ENCODE data around the gene RMND1. TPM values are rescaled to one million over a fixed set of nuclear protein-coding genes. Genes with fewer than 3 reads are reported as not detected.
A peak's percentile ranks its signal among the peaks of the same experiment; 100 is the strongest.

The RMND1 gene
- total and polyA plus RNA-seq, 2 of the 13 experiments (the other 11 are each of a cell fraction or from before 2014, with no cell fraction given): 34.0 to 72.5 TPM

- TF ChIP-seq ISX (CRISPR knock-in tag; conservative IDR thresholded peaks at IDR 0.05): no peak
- no peak for TF ChIP-seq ZNF562 (CRISPR knock-in tag; IDR thresholded peaks at IDR 0.05; ENCODE audit: borderline replicate concordance)
- peak; percentile 97 for TF ChIP-seq AGO1 (IDR thresholded peaks at IDR 0.05; ENCODE audit: low read depth, low read length, poor library complexity, severe bottlenecking)
- TF ChIP-seq ZBTB49 (CRISPR knock-in tag; IDR thresholded peaks at IDR 0.05; ENCODE audit: borderline replicate concordance): no peak
- no peak; the same call in 1 of the 2 replicates for TF ChIP-seq TP53 (CRISPR knock-in tag; conservative IDR thresholded peaks at IDR 0.05)
- TF ChIP-seq AKAP8 (CRISPR knock-in tag; IDR thresholded peaks at IDR 0.05): no peak
- TF ChIP-seq CCAR2 (optimal IDR thresholded peaks at IDR 0.05; ENCODE audit: low read depth, low read length): peak; percentile 66
- peak; percentile 9 for TF ChIP-seq YY1 (IDR thresholded peaks at IDR 0.05; ENCODE audit: insufficient read depth, insufficient replicate concordance, low read depth, low read length)
- TF ChIP-seq, protein P1, sequence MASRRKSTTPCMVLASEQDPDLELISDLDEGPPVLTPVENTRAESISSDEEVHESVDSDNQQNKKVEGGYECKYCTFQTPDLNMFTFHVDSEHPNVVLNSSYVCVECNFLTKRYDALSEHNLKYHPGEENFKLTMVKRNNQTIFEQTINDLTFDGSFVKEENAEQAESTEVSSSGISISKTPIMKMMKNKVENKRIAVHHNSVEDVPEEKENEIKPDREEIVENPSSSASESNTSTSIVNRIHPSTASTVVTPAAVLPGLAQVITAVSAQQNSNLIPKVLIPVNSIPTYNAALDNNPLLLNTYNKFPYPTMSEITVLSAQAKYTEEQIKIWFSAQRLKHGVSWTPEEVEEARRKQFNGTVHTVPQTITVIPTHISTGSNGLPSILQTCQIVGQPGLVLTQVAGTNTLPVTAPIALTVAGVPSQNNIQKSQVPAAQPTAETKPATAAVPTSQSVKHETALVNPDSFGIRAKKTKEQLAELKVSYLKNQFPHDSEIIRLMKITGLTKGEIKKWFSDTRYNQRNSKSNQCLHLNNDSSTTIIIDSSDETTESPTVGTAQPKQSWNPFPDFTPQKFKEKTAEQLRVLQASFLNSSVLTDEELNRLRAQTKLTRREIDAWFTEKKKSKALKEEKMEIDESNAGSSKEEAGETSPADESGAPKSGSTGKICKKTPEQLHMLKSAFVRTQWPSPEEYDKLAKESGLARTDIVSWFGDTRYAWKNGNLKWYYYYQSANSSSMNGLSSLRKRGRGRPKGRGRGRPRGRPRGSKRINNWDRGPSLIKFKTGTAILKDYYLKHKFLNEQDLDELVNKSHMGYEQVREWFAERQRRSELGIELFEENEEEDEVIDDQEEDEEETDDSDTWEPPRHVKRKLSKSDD (CRISPR knock-in tag; IDR thresholded peaks at IDR 0.05; ENCODE audit: low read depth): no peak
- TF ChIP-seq TSC22D2 (CRISPR knock-in tag; IDR thresholded peaks at IDR 0.05; ENCODE audit: borderline replicate concordance): no peak
- TF ChIP-seq ZNF335 (CRISPR knock-in tag; IDR thresholded peaks at IDR 0.05): no peak
- no peak for TF ChIP-seq XRCC5 (optimal IDR thresholded peaks at IDR 0.05; ENCODE audit: low read length)
- peak; percentile 58 for TF ChIP-seq ZNF446 (CRISPR knock-in tag; IDR thresholded peaks at IDR 0.05)
- no peak for TF ChIP-seq NBN (conservative IDR thresholded peaks at IDR 0.05)
- no peak for TF ChIP-seq MZF1 (CRISPR knock-in tag; IDR thresholded peaks at IDR 0.05; ENCODE audit: borderline replicate concordance)
- no peak; the same call in 1 of the 2 replicates for TF ChIP-seq ZNF205 (CRISPR knock-in tag; IDR thresholded peaks at IDR 0.05)
- TF ChIP-seq TBX3 (IDR thresholded peaks at IDR 0.05; ENCODE audit: borderline replicate concordance): no peak
- TF ChIP-seq TOPORS (CRISPR knock-in tag; IDR thresholded peaks at IDR 0.05): peak; percentile 66; the same call in 1 of the 2 replicates
- TF ChIP-seq GTF3A (CRISPR knock-in tag; conservative IDR thresholded peaks at IDR 0.05): no peak
- no peak for TF ChIP-seq ZNF24 (IDR thresholded peaks at IDR 0.05)
- no peak for TF ChIP-seq NRL (CRISPR knock-in tag; IDR thresholded peaks at IDR 0.05; ENCODE audit: borderline replicate concordance)
- TF ChIP-seq RXRB (CRISPR knock-in tag; IDR thresholded peaks at IDR 0.05; ENCODE audit: borderline replicate concordance): peak; percentile 26
- TF ChIP-seq ZBTB42 (CRISPR knock-in tag; IDR thresholded peaks at IDR 0.05): no peak
- TF ChIP-seq ZBTB20 (CRISPR knock-in tag; IDR thresholded peaks at IDR 0.05; ENCODE audit: borderline replicate concordance, low read depth): no peak
- TF ChIP-seq GPN1 (CRISPR knock-in tag; IDR thresholded peaks at IDR 0.05; ENCODE audit: borderline replicate concordance): no peak
- no peak; the same call in 1 of the 2 replicates for TF ChIP-seq NFYC (CRISPR knock-in tag; IDR thresholded peaks at IDR 0.05)
- 0 out of 2 replicates have a peak, but pooled peaks have one; percentile 31 for TF ChIP-seq ZFP36L2 (CRISPR knock-in tag; IDR thresholded peaks at IDR 0.05)
- TF ChIP-seq RARG (CRISPR knock-in tag; IDR thresholded peaks at IDR 0.05; ENCODE audit: low read depth): no peak
- TF ChIP-seq SAP130 (CRISPR knock-in tag; IDR thresholded peaks at IDR 0.05; ENCODE audit: low read depth): peak; percentile 83
Measured at GRCh38 chr6:151390276-151390850, 61.6 kb downstream of the RMND1 start (continued).

All from HepG2 (cell line).